HepG2 (cell line): ENCODE results near the gene MEGF6. TPM values are rescaled to one million over a fixed set of nuclear protein-coding genes. Genes with fewer than 3 reads are reported as not detected.

Experiments used
- ATAC-seq: fragments of 200-7000 bp; cut with Tn5 transposase; 3 replicates; pipeline ENCODE4 v1.9.1; 2020; ENCODE audit warnings: mild to moderate bottlenecking, moderate library complexity
- BruUV-seq: library from RNA; stranded (reverse); fragments of 400-500 nt; replicated peaks from 2 replicates; lab custom pipeline; 2021; lab: Mats Ljungman, UMichigan
- CTCF ChIA-PET: fragments of 300-600 bp; formaldehyde crosslinking; extraction: SDS; loops from one replicate; lab custom pipeline; 2021; ENCODE audit warnings: low total read pairs, inconsistent platforms, low intra/inter-chr PET ratio; lab: Yijun Ruan, JAX
- POLR2A ChIA-PET: fragments of 350-600 bp; sonication (Branson Sonifier 250); formaldehyde crosslinking; loops from one replicate; lab custom pipeline; 2020; ENCODE audit warnings: antibody characterized with exemption, inconsistent platforms; lab: Yijun Ruan, JAX
- DNase-seq: peaks from one replicate; pipeline ENCODE4 v3.0.0-alpha.2; 2015; ENCODE audit warnings: low spot score
- FAIRE-seq: peaks from 3 replicates; lab custom pipeline; 2011; peaks lifted over from hg19 to GRCh38; lab: Jason Lieb, UNC
- H2AFZ ChIP-seq: one replicate; pipeline ENCODE4 v1.6.1; 2011; ENCODE audit warnings: low read length, inconsistent platforms
- H3K27ac ChIP-seq: fragments of 300-600 bp; 3 replicates; pipeline ENCODE4 v1.8.0; 2011; ENCODE audit warnings: mixed run types, mild to moderate bottlenecking, mixed read lengths, low read length, inconsistent platforms; ENCODE audit not compliant: insufficient read depth; ENCODE audit errors: extremely low read length
- H3K27me3 ChIP-seq, 2 experiments: fragments of 200-600 bp in 1 of 2; 2 replicates in 1 of 2; 3 replicates in 1 of 2; pipeline versions ENCODE4 v1.6.0 to v1.8.0; 2011; ENCODE audit warnings: low read length in 2 of 2, mild to moderate bottlenecking in 2 of 2, moderate library complexity in 2 of 2, inconsistent platforms in 1 of 2; ENCODE audit not compliant: insufficient read depth in 2 of 2, control insufficient read depth in 1 of 2
- H3K36me3 ChIP-seq, 2 experiments: fragments of 200-600 bp in 1 of 2; replicated peaks in 1 of 2; 2 replicates in 1 of 2; 3 replicates in 1 of 2; pipeline versions ENCODE4 v1.5.1 to v1.8.0; 2011; ENCODE audit warnings: low read length in 2 of 2, inconsistent platforms in 1 of 2; ENCODE audit not compliant: insufficient read depth in 2 of 2, control insufficient read depth in 1 of 2
- H3K4me1 ChIP-seq: 2 replicates; pipeline ENCODE4 v1.5.1; 2012; ENCODE audit warnings: low read length, inconsistent platforms; ENCODE audit not compliant: insufficient read depth
- H3K4me2 ChIP-seq: 2 replicates; pipeline ENCODE4 v1.6.0; 2011; ENCODE audit warnings: low read depth, low read length, inconsistent platforms
- H3K4me3 ChIP-seq, 3 experiments: fragments of 200-600 bp in 1 of 3; sonication (generic), shearing (Covaris generic) in 1 of 3; replicated peaks in 1 of 3; 2 replicates each; pipeline ENCODE4 v1.5.1; 2011 to 2016; ENCODE audit warnings: low read length in 3 of 3, inconsistent platforms in 2 of 3, low read depth in 2 of 3, mild to moderate bottlenecking in 2 of 3, control low read depth in 1 of 3, mixed read lengths in 1 of 3; ENCODE audit not compliant: insufficient read depth in 1 of 3
- H3K79me2 ChIP-seq: one replicate; pipeline ENCODE4 v1.6.1; 2011; ENCODE audit warnings: low read length, inconsistent platforms; ENCODE audit not compliant: insufficient read depth
- H3K9ac ChIP-seq: 2 replicates; pipeline ENCODE4 v1.6.0; 2011; ENCODE audit warnings: mild to moderate bottlenecking, low read depth, low read length, inconsistent platforms; ENCODE audit not compliant: insufficient read depth
- H3K9me3 ChIP-seq: 2 replicates; pipeline ENCODE4 v1.5.1; 2012; ENCODE audit warnings: mild to moderate bottlenecking, low read length
- H4K20me1 ChIP-seq: 2 replicates; pipeline ENCODE4 v1.6.0; 2011; ENCODE audit warnings: inconsistent platforms, mild to moderate bottlenecking, low read length, moderate library complexity; ENCODE audit not compliant: insufficient read depth
- AGO2 ChIP-seq: fragments of 200-400 bp; formaldehyde crosslinking; optimal IDR thresholded peaks from 2 replicates; pipeline ENCODE3; 2017; ENCODE audit warnings: mild to moderate bottlenecking, low read depth, low read length, moderate library complexity
- CBX1 ChIP-seq: IDR thresholded peaks from one replicate; pipeline ENCODE4 v1.6.1; 2016; ENCODE audit warnings: antibody characterized with exemption, low read depth
- EEA1 ChIP-seq: sonication (generic); formaldehyde crosslinking; IDR thresholded peaks from 2 replicates; pipeline ENCODE4 v1.5.1; 2020; ENCODE audit warnings: mild to moderate bottlenecking, missing genetic modification reagents, borderline replicate concordance
- IRF1 ChIP-seq: sonication (generic); formaldehyde crosslinking; IDR thresholded peaks from 2 replicates; pipeline ENCODE4 v1.4.0; 2020; ENCODE audit warnings: low read depth, mild to moderate bottlenecking, missing genetic modification reagents
- JUN ChIP-seq: sonication (generic); formaldehyde crosslinking; IDR thresholded peaks from 2 replicates; pipeline ENCODE4 v1.4.0; 2020; ENCODE audit warnings: mild to moderate bottlenecking, missing genetic modification reagents
- NFKBIZ ChIP-seq: IDR thresholded peaks from 2 replicates; pipeline ENCODE4 v1.6.1; 2018; ENCODE audit warnings: missing genetic modification reagents, missing compliant biosample characterization
- SP1 ChIP-seq, 2 experiments: fragments of 450-650 bp in 1 of 2; sonication (generic) in 1 of 2; formaldehyde crosslinking in 1 of 2; IDR thresholded peaks; 2 replicates each; pipeline versions ENCODE4 v1.4.0 to v1.6.1; 2016 to 2020; ENCODE audit warnings: missing genetic modification reagents in 1 of 2
- TAF1 ChIP-seq: sonication (generic); formaldehyde crosslinking; IDR thresholded peaks from 2 replicates; pipeline ENCODE4 v1.4.0; 2020; ENCODE audit warnings: missing genetic modification reagents
- TRAFD1 ChIP-seq: sonication (generic); formaldehyde crosslinking; IDR thresholded peaks from 2 replicates; pipeline ENCODE4 v1.5.1; 2020; ENCODE audit warnings: missing genetic modification reagents, mild to moderate bottlenecking, borderline replicate concordance
- YEATS2 ChIP-seq: sonication (generic); formaldehyde crosslinking; IDR thresholded peaks from 2 replicates; pipeline ENCODE4 v1.4.0; 2020; ENCODE audit warnings: missing genetic modification reagents, borderline replicate concordance
- ZBTB46 ChIP-seq: sonication (generic); formaldehyde crosslinking; IDR thresholded peaks from 2 replicates; pipeline ENCODE4 v1.4.0; 2020; ENCODE audit warnings: mild to moderate bottlenecking, missing genetic modification reagents, borderline replicate concordance
- ZNF484 ChIP-seq: sonication (generic); formaldehyde crosslinking; IDR thresholded peaks from 2 replicates; pipeline ENCODE4 v1.5.1; 2020; ENCODE audit warnings: mild to moderate bottlenecking, low read depth, missing genetic modification reagents, borderline replicate concordance
- ZNF629 ChIP-seq: sonication (generic); formaldehyde crosslinking; conservative IDR thresholded peaks from 2 replicates; pipeline ENCODE4 v1.5.0; 2020; ENCODE audit warnings: missing genetic modification reagents
- ZSCAN9 ChIP-seq: IDR thresholded peaks from 2 replicates; pipeline ENCODE4 v1.6.1; 2016; ENCODE audit warnings: borderline replicate concordance
- WGBS: methylation state at CpG from one replicate; pipeline ENCODE4 v1.1.6; 2017; ENCODE audit warnings: low lambda C conversion rate; 5-methylcytosine and 5-hydroxymethylcytosine counted together
- in situ Hi-C: cut with HindIII; loops from 2 replicates; pipeline ENCODE4 v1.10.0; 2017; ENCODE audit warnings: low pct_unique_long_range_greater_than_20kb; ENCODE audit not compliant: extremely low pct_ligation_motif_present
- intact Hi-C: fragments of 100-400 bp; cut with micrococcal nuclease; formaldehyde crosslinking; loops from one replicate; pipeline ENCODE4 v1.10.0; 2022; ENCODE audit not compliant: unreplicated experiment
- polyA plus RNA-seq, 8 experiments: library from polyadenylated mRNA; depleted of rRNA in 3 of 8; stranded (reverse) in 7 of 8; unstranded in 1 of 8; fragments of >200 nt; fragmentation: Illumina TruSeq in 4 of 8; extraction: Trizol in 4 of 8; gene quantifications; 2 replicates each; pipeline versions ENCODE4 v1.2.1 to v1.2.3, GENCODE V29; 2011 to 2016; ENCODE audit warnings: low read depth in 4 of 8, missing spikeins in 1 of 8, mixed read lengths in 1 of 8; ENCODE audit not compliant: insufficient read depth in 1 of 8
- total RNA-seq, 5 experiments: library from RNA; depleted of rRNA; stranded (reverse); fragments of >200 nt; fragmentation: Illumina TruSeq; extraction: Trizol; gene quantifications; 2 replicates each; pipeline ENCODE4 v1.2.3, GENCODE V29; 2016; ENCODE audit warnings: low read depth in 1 of 5

The MEGF6 gene
- total and polyA plus RNA-seq, 2 of the 13 experiments (the other 11 are each of a cell fraction or from before 2014, with no cell fraction given), result 1.9 TPM

GRCh38 chr1:3519301-3519885 is 91.9 kb downstream of the MEGF6 start:
- peaks cover 11 to 29% of the 10 kb centered on the region in 2 experiments; a peak in 4 of 5 replicates for H3K27me3 ChIP-seq
- H3K4me1 ChIP-seq, result no peaks in the 10 kb centered on the region
- H3K9ac ChIP-seq, result no peak overlapping the region
- ChIA-PET CTCF (no interaction called here), POLR2A (no interaction called here)
- no peak overlapping the region for H3K4me2 ChIP-seq
- H2AFZ ChIP-seq, result no peak overlapping the region
- no CpG with 5 or more reads among the region's 27 CpGs for WGBS
- no peak for ATAC-seq
- no peak overlapping the region for H3K27ac ChIP-seq
- no peak for FAIRE-seq
- DNase-seq, result no peak
- no peak overlapping the region for H3K4me3 ChIP-seq
- TF ChIP-seq ZNF484 (CRISPR knock-in tag) (no peak), AGO2 (peak; percentile 78)
- no peaks in the 10 kb centered on the region for H3K9me3 ChIP-seq
- in situ Hi-C loops, result no loop called here
- no peaks in the 10 kb centered on the region for H3K79me2 ChIP-seq
- BruUV-seq, result no TSS peak
- 0 out of 2 replicates have a peak, but pooled peaks cover 6% of the 10 kb centered on the region for H4K20me1 ChIP-seq
- intact Hi-C loops, result no loop called here
- H3K36me3 ChIP-seq, result no peaks in the 10 kb centered on the region

GRCh38 chr1:3518756-3519155 is 92.6 kb downstream of the MEGF6 start:
- no peak overlapping the region for H2AFZ ChIP-seq
- H3K9ac ChIP-seq, result no peak overlapping the region
- H4K20me1 ChIP-seq, result 0 out of 2 replicates have a peak, but pooled peaks cover 4% of the 10 kb centered on the region
- H3K4me3 ChIP-seq, result no peak overlapping the region
- H3K36me3 ChIP-seq, result no peaks in the 10 kb centered on the region
- ChIA-PET CTCF (no interaction called here), POLR2A (no interaction called here)
- intact Hi-C loops (no loop called here), in situ Hi-C loops (no loop called here)
- no TSS peak for BruUV-seq
- H3K9me3 ChIP-seq, result no peaks in the 10 kb centered on the region
- DNase-seq, result no peak
- WGBS, result 33% methylated on average over 5 of the region's 8 CpGs
- ATAC-seq, result no peak
- no peak overlapping the region for H3K27ac ChIP-seq
- no peak overlapping the region for H3K4me2 ChIP-seq
- no peak for FAIRE-seq
- H3K4me1 ChIP-seq, result no peaks in the 10 kb centered on the region
- peaks cover 10 to 24% of the 10 kb centered on the region in 2 experiments; a peak in 4 of 5 replicates for H3K27me3 ChIP-seq
- no peaks in the 10 kb centered on the region for H3K79me2 ChIP-seq
- TF ChIP-seq ZBTB46 (CRISPR knock-in tag) (no peak), TAF1 (no peak), SP1 (IDR thresholded peaks at IDR 0.05) (no peak), SP1 (CRISPR knock-in tag; IDR thresholded peaks at IDR 0.05) (no peak), ZSCAN9 (no peak), ZNF629 (CRISPR knock-in tag) (no peak), JUN (CRISPR knock-in tag) (no peak), CBX1 (no peak), IRF1 (CRISPR knock-in tag) (no peak), TRAFD1 (no peak), YEATS2 (no peak), NFKBIZ (no peak), EEA1 (CRISPR knock-in tag) (no peak)
